ENCODE results near the gene HOXB6.

Gene HOXB6

DNA sequence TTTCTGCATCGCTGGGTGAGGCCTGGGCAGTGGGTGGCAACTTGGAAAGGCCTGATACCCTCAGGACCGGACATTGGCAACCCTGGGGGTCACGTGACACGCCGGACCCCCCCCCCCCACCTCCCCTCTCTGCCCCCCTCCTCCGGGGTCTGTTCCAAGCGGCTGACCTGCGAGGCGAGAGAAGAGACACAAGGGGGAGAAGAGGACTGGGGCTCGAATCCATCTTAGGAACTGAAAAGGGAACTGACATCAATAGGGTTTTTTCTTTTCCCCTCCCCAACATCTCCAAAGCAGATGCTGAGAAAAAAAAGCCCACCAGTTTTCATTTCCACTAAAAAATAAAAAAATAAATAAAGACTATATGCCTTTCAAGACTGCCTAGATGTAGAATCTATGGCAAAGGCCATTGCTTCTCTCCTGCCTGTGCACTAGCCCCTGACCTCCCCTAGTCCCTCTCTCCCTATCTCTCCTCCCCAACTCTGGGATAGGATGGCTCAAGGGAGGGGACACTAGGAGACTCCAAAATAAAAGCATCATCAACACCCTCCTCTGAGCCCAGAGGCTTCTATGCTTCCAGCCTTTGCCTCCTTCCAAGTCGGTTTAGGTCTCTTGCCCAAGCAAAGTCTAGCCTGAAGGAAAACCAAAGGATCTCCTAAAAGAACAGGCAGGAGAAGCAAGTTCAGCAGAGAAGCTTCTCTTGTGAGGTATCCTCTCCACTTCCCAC lies 52.2 kb downstream of the HOXB6 start:
- Histone ChIP-seq H3K9me3 (no peaks in the 10 kb centered on the region), H3K4me1 (peaks cover 0 to 47% (median 12%) of the 10 kb centered on the region in 4 donors), H3K27me3 (no peaks in the 10 kb centered on the region), H3K4me3 (no peak overlapping the region), H3K27ac (peak overlapping the region in 1 of 2 donors; percentile 16), H3K36me3 (no peaks in the 10 kb centered on the region)
- no peak for DNase-seq
- intact Hi-C loops (cut with DNase I; ENCODE audit: low total_unique reads) = no loop called here
- no peak for TF ChIP-seq CTCF (IDR thresholded peaks at IDR 0.05)

- DNase-seq = no peak
- Histone ChIP-seq H3K4me3 (no peak overlapping the region), H3K9me3 (no peaks in the 10 kb centered on the region), H3K4me1 (peaks cover 0 to 47% (median 14%) of the 10 kb centered on the region in 4 donors), H3K27ac (peak overlapping the region in 1 of 2 donors; percentile 16), H3K36me3 (no peaks in the 10 kb centered on the region), H3K27me3 (no peaks in the 10 kb centered on the region)
- intact Hi-C loops (cut with DNase I; ENCODE audit: low total_unique reads) = no loop called here
- TF ChIP-seq CTCF (IDR thresholded peaks at IDR 0.05) = no peak
Measured at GRCh38 chr17:48551596-48552465, 53.0 kb downstream of the HOXB6 start.

GRCh38 chr17:48551214-48551555 lies 53.6 kb downstream of the HOXB6 start:
- Histone ChIP-seq H3K4me3 (no peak overlapping the region), H3K36me3 (no peaks in the 10 kb centered on the region), H3K4me1 (peaks cover 0 to 47% (median 16%) of the 10 kb centered on the region in 4 donors), H3K27me3 (no peaks in the 10 kb centered on the region), H3K9me3 (no peaks in the 10 kb centered on the region), H3K27ac (no peak overlapping the region)
- TF ChIP-seq CTCF (IDR thresholded peaks at IDR 0.05) = no peak
- intact Hi-C loops (cut with DNase I; ENCODE audit: low total_unique reads) = no loop called here
- no peak for DNase-seq

DNA sequence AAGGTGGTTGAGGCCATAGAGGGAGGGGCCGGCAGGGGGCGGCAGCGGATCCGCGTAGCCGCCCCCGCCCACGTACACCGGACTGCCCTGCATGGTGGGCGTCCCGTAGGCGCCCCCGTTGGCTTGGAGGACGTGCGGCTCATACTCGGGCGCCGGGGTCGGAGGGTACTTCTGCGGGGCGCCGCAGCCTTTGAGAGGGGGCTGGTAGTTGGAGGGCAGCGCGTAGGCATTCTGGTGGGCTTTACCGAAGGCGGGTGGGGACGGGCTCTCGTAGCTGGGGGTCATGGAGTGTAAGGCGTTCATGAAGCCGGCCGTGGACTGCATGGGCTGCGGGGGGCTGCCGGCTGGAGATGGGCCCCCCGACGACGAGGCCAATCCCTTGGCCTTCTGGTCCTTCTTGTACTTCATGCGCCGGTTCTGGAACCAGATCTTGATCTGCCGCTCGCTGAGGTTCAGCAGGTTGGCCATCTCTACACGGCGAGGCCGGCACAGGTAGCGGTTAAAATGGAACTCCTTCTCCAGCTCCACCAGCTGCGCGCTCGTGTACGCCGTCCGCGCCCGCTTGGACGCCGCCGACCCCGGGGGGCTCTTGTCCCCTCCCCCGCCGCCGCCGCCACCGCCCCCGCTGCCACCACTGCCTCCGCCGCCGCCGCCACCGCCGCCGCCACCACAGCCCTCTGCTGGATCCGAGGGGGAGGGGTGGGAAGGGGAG lies 54.1 kb downstream of the HOXB6 start:
- no peaks in the 10 kb centered on the region for H3K27me3 ChIP-seq
- no peaks in the 10 kb centered on the region for H3K9me3 ChIP-seq
- no peak overlapping the region for H3K27ac ChIP-seq

More for the DNA sequence above, 54.1 kb downstream of the HOXB6 start:
- Histone ChIP-seq H3K36me3 (no peaks in the 10 kb centered on the region), H3K4me1 (peaks cover 0 to 47% (median 18%) of the 10 kb centered on the region in 4 donors), H3K4me3 (no peak overlapping the region)
- TF ChIP-seq CTCF (IDR thresholded peaks at IDR 0.05) = no peak
- DNase-seq = no peak
- intact Hi-C loops (cut with DNase I; ENCODE audit: low total_unique reads) = no loop called here
